ENCODE measurements around the gene ZFYVE21.

Gene ZFYVE21

DNA sequence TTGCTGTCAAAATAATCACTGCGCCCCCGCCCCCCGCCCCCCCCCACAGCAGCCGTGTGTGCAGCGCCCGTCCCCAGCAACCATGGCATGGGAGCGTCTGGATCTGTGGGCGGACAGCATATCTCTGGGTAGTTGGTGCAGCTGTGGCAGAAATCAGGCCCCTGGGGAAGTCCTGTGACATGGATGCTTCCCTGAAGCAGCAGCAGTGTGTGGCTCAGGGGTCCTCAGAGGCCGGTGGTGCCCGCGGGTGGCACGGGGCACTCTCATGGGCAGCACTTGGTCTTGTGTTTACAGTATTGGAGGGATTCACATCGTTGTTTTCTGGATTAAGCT, 19.6 kb upstream of the ZFYVE21 start:
- Histone ChIP-seq H3K23ac (ENCODE audit: low read length) (no peak overlapping the region), H2BK5ac (ENCODE audit: low read depth, low read length, poor library complexity) (no peak overlapping the region)

GRCh38 chr14:103696466-103697071, 19.0 kb upstream of the ZFYVE21 start:
- no peak overlapping the region for H3K4ac ChIP-seq (ENCODE audit: low read depth, low read length)
- H3K79me1 ChIP-seq (ENCODE audit: low read length): no peaks in the 10 kb centered on the region
- no peak overlapping the region for H3K4me2 ChIP-seq (ENCODE audit: low read length)
- DNase-seq: no peak
- no peaks in the 10 kb centered on the region for H3K79me2 ChIP-seq (ENCODE audit: control insufficient read depth, insufficient read depth, low read length, poor library complexity)
- no peak overlapping the region for H2BK5ac ChIP-seq (ENCODE audit: low read depth, low read length, poor library complexity)
- H3K36me3 ChIP-seq (ENCODE audit: control insufficient read depth in 1 of 2, insufficient read depth in 2 of 2, low read length in 2 of 2): peaks cover 76 to 79% of the 10 kb centered on the region in 2 experiments
- peak overlapping the region; percentile 2 for H2AFZ ChIP-seq (ENCODE audit: insufficient read depth, low read length, poor library complexity)
- H3K9me3 ChIP-seq (ENCODE audit: insufficient read depth, low read depth, low read length): peaks cover 2% of the 10 kb centered on the region
- H4K8ac ChIP-seq (ENCODE audit: low read depth, low read length): no peak overlapping the region
- peaks cover 0 to 2% of the 10 kb centered on the region in 2 experiments for H3K4me1 ChIP-seq (ENCODE audit: control insufficient read depth in 1 of 2, insufficient read depth in 2 of 2, low read length in 2 of 2)
- no peak overlapping the region for H2BK120ac ChIP-seq (ENCODE audit: insufficient read depth, low read length, poor library complexity)
- no peak overlapping the region for H3K14ac ChIP-seq (ENCODE audit: low read length)
- no peak overlapping the region for H4K91ac ChIP-seq (ENCODE audit: low read depth, low read length)
- no peak overlapping the region for H3K23ac ChIP-seq (ENCODE audit: low read length)
- no peak overlapping the region for H3K27ac ChIP-seq (ENCODE audit: low read depth, low read length)
- no peak overlapping the region for H3K4me3 ChIP-seq (ENCODE audit: low read depth, low read length)
- H3K18ac ChIP-seq (ENCODE audit: low read length): no peak overlapping the region
- H4K12ac ChIP-seq (ENCODE audit: low read depth, low read length): no peak overlapping the region
- no peak overlapping the region for H3K9ac ChIP-seq (ENCODE audit: low read length)
- H3K27me3 ChIP-seq (ENCODE audit: insufficient read depth, low read length): no peaks in the 10 kb centered on the region
- H2BK12ac ChIP-seq (ENCODE audit: low read length): no peak overlapping the region
- WGBS (ENCODE audit: extremely low coverage, insufficient coverage, insufficient read length): no CpG with 5 or more reads among the region's 17 CpGs
- no peak overlapping the region for H2AK5ac ChIP-seq (ENCODE audit: low read length)

More for the DNA sequence above, 19.6 kb upstream of the ZFYVE21 start:
- Histone ChIP-seq H3K18ac (ENCODE audit: low read length) (no peak overlapping the region), H4K12ac (ENCODE audit: low read depth, low read length) (no peak overlapping the region), H3K27ac (ENCODE audit: low read depth, low read length) (no peak overlapping the region), H3K9ac (ENCODE audit: low read length) (no peak overlapping the region), H3K4me1 (ENCODE audit: control insufficient read depth in 1 of 2, insufficient read depth in 2 of 2, low read length in 2 of 2) (peaks cover 0 to 2% of the 10 kb centered on the region in 2 experiments), H2BK12ac (ENCODE audit: low read length) (no peak overlapping the region), H4K91ac (ENCODE audit: low read depth, low read length) (no peak overlapping the region), H3K4me3 (ENCODE audit: low read depth, low read length) (no peak overlapping the region), H3K27me3 (ENCODE audit: insufficient read depth, low read length) (no peaks in the 10 kb centered on the region), H3K79me1 (ENCODE audit: low read length) (no peaks in the 10 kb centered on the region), H3K14ac (ENCODE audit: low read length) (no peak overlapping the region), H2AFZ (ENCODE audit: insufficient read depth, low read length, poor library complexity) (no peak overlapping the region), H4K8ac (ENCODE audit: low read depth, low read length) (no peak overlapping the region), H3K36me3 (ENCODE audit: control insufficient read depth in 1 of 2, insufficient read depth in 2 of 2, low read length in 2 of 2) (peaks cover 73 to 78% of the 10 kb centered on the region in 2 experiments), H3K79me2 (ENCODE audit: control insufficient read depth, insufficient read depth, low read length, poor library complexity) (no peaks in the 10 kb centered on the region), H3K9me3 (ENCODE audit: insufficient read depth, low read depth, low read length) (peaks cover 2% of the 10 kb centered on the region), H2BK120ac (ENCODE audit: insufficient read depth, low read length, poor library complexity) (no peak overlapping the region), H3K4me2 (ENCODE audit: low read length) (no peak overlapping the region), H2AK5ac (ENCODE audit: low read length) (no peak overlapping the region), H3K4ac (ENCODE audit: low read depth, low read length) (no peak overlapping the region)
- DNase-seq: no peak
- WGBS (ENCODE audit: extremely low coverage, insufficient coverage, insufficient read length): no CpG with 5 or more reads among the region's 13 CpGs

GRCh38 chr14:103697206-103697602, 18.4 kb upstream of the ZFYVE21 start:
- Histone ChIP-seq H3K9me3 (ENCODE audit: insufficient read depth, low read depth, low read length) (peaks cover 2% of the 10 kb centered on the region), H3K4me1 (ENCODE audit: control insufficient read depth in 1 of 2, insufficient read depth in 2 of 2, low read length in 2 of 2) (peaks cover 0 to 2% of the 10 kb centered on the region in 2 experiments), H4K12ac (ENCODE audit: low read depth, low read length) (no peak overlapping the region), H3K23ac (ENCODE audit: low read length) (no peak overlapping the region), H3K79me2 (ENCODE audit: control insufficient read depth, insufficient read depth, low read length, poor library complexity) (no peaks in the 10 kb centered on the region), H2BK5ac (ENCODE audit: low read depth, low read length, poor library complexity) (no peak overlapping the region), H3K4me3 (ENCODE audit: low read depth, low read length) (no peak overlapping the region), H3K79me1 (ENCODE audit: low read length) (no peaks in the 10 kb centered on the region), H2BK120ac (ENCODE audit: insufficient read depth, low read length, poor library complexity) (no peak overlapping the region), H2AK5ac (ENCODE audit: low read length) (no peak overlapping the region), H3K9ac (ENCODE audit: low read length) (no peak overlapping the region), H4K8ac (ENCODE audit: low read depth, low read length) (no peak overlapping the region), H3K36me3 (ENCODE audit: control insufficient read depth in 1 of 2, insufficient read depth in 2 of 2, low read length in 2 of 2) (peaks cover 76 to 79% of the 10 kb centered on the region in 2 experiments), H2BK12ac (ENCODE audit: low read length) (no peak overlapping the region), H3K27me3 (ENCODE audit: insufficient read depth, low read length) (no peaks in the 10 kb centered on the region), H3K4ac (ENCODE audit: low read depth, low read length) (no peak overlapping the region), H2AFZ (ENCODE audit: insufficient read depth, low read length, poor library complexity) (no peak overlapping the region), H3K18ac (ENCODE audit: low read length) (no peak overlapping the region), H3K4me2 (ENCODE audit: low read length) (no peak overlapping the region), H3K14ac (ENCODE audit: low read length) (no peak overlapping the region), H3K27ac (ENCODE audit: low read depth, low read length) (no peak overlapping the region), H4K91ac (ENCODE audit: low read depth, low read length) (no peak overlapping the region)
- no peak for DNase-seq
- WGBS (ENCODE audit: extremely low coverage, insufficient coverage, insufficient read length): no CpG with 5 or more reads among the region's 3 CpGs

- Histone ChIP-seq H2BK5ac (ENCODE audit: low read depth, low read length, poor library complexity) (no peak overlapping the region), H3K36me3 (ENCODE audit: control insufficient read depth in 1 of 2, insufficient read depth in 2 of 2, low read length in 2 of 2) (peaks cover 79 to 81% of the 10 kb centered on the region in 2 experiments), H3K79me1 (ENCODE audit: low read length) (no peaks in the 10 kb centered on the region), H3K14ac (ENCODE audit: low read length) (no peak overlapping the region), H3K27ac (ENCODE audit: low read depth, low read length) (no peak overlapping the region), H3K4me1 (ENCODE audit: control insufficient read depth in 1 of 2, insufficient read depth in 2 of 2, low read length in 2 of 2) (peaks cover 0 to 2% of the 10 kb centered on the region in 2 experiments), H3K4me2 (ENCODE audit: low read length) (no peak overlapping the region), H2BK12ac (ENCODE audit: low read length) (no peak overlapping the region), H3K9me3 (ENCODE audit: insufficient read depth, low read depth, low read length) (peaks cover 2% of the 10 kb centered on the region), H4K8ac (ENCODE audit: low read depth, low read length) (no peak overlapping the region), H2BK120ac (ENCODE audit: insufficient read depth, low read length, poor library complexity) (no peak overlapping the region), H3K23ac (ENCODE audit: low read length) (no peak overlapping the region), H2AK5ac (ENCODE audit: low read length) (no peak overlapping the region), H4K12ac (ENCODE audit: low read depth, low read length) (no peak overlapping the region), H3K79me2 (ENCODE audit: control insufficient read depth, insufficient read depth, low read length, poor library complexity) (no peaks in the 10 kb centered on the region), H3K18ac (ENCODE audit: low read length) (no peak overlapping the region), H4K91ac (ENCODE audit: low read depth, low read length) (no peak overlapping the region), H3K4ac (ENCODE audit: low read depth, low read length) (no peak overlapping the region), H2AFZ (ENCODE audit: insufficient read depth, low read length, poor library complexity) (no peak overlapping the region), H3K27me3 (ENCODE audit: insufficient read depth, low read length) (no peaks in the 10 kb centered on the region), H3K4me3 (ENCODE audit: low read depth, low read length) (no peak overlapping the region), H3K9ac (ENCODE audit: low read length) (no peak overlapping the region)
- no CpG with 5 or more reads among the region's 14 CpGs for WGBS (ENCODE audit: extremely low coverage, insufficient coverage, insufficient read length)
- DNase-seq: no peak
Measured at GRCh38 chr14:103697603-103698379, 17.8 kb upstream of the ZFYVE21 start.
